Measurements from ENCODE around the gene MED10. TPM values are rescaled to one million over a fixed set of nuclear protein-coding genes. Genes with fewer than 3 reads are reported as not detected.

MED10 gene
- total RNA-seq, 1 donor from 2014 or later: 49.3 TPM

- H3K9me3 ChIP-seq (ENCODE audit: insufficient read depth, low read depth, low read length): no peaks in the 10 kb centered on the region
- TF ChIP-seq EZH2 (IDR thresholded peaks at IDR 0.05; ENCODE audit: insufficient read depth, low read length): no peak
- DNase-seq (ENCODE audit: low read depth) (peak; percentile 65), FAIRE-seq (no peak)
- no peak overlapping the region for H3K4me3 Mint-ChIP-seq (ENCODE audit: unreplicated experiment)
- H3K4me1 Mint-ChIP-seq (ENCODE audit: low read depth, unreplicated experiment): peaks cover 27% of the 10 kb centered on the region
- H3K27ac Mint-ChIP-seq (ENCODE audit: unreplicated experiment): no peak overlapping the region
- no peak overlapping the region for H3K27ac ChIP-seq (ENCODE audit: low read depth, low read length)
- no peaks in the 10 kb centered on the region for H4K20me1 ChIP-seq (ENCODE audit: insufficient read depth, low read length)
- no peaks in the 10 kb centered on the region for H3K79me2 ChIP-seq (ENCODE audit: insufficient read depth, low read length)
- H3K36me3 ChIP-seq (ENCODE audit: insufficient read depth, low read length): no peaks in the 10 kb centered on the region
- H2AFZ ChIP-seq (ENCODE audit: low read depth, low read length): no peak overlapping the region
- no peaks in the 10 kb centered on the region for H3K36me3 Mint-ChIP-seq (ENCODE audit: low read depth, unreplicated experiment)
- H3K9ac ChIP-seq (ENCODE audit: low read length): no peak overlapping the region
- H3K4me2 ChIP-seq (ENCODE audit: low read length): no peak overlapping the region
- no peaks in the 10 kb centered on the region for H3K27me3 ChIP-seq (ENCODE audit: insufficient read depth, low read length)
- H3K9me3 Mint-ChIP-seq (ENCODE audit: unreplicated experiment): peaks cover 6% of the 10 kb centered on the region
- peaks cover 10% of the 10 kb centered on the region for H3K27me3 Mint-ChIP-seq (ENCODE audit: low read depth, unreplicated experiment)
- no peak overlapping the region for H3K4me3 ChIP-seq (ENCODE audit: insufficient read depth, low read depth, low read length)
- H3K4me1 ChIP-seq (ENCODE audit: insufficient read depth, low read length): no peaks in the 10 kb centered on the region
Observed at GRCh38 chr5:6399980-6400910, 21.9 kb upstream of the MED10 start.

GRCh38 chr5:6398570-6399230 lies 20.4 kb upstream of the MED10 start:
- no peak for DNase-seq (ENCODE audit: low read depth)
- Mint-ChIP-seq H3K36me3 (ENCODE audit: low read depth, unreplicated experiment) (no peaks in the 10 kb centered on the region), H3K4me1 (ENCODE audit: low read depth, unreplicated experiment) (peaks cover 21% of the 10 kb centered on the region), H3K27ac (ENCODE audit: unreplicated experiment) (no peak overlapping the region), H3K9me3 (ENCODE audit: unreplicated experiment) (peaks cover 10% of the 10 kb centered on the region), H3K27me3 (ENCODE audit: low read depth, unreplicated experiment) (peaks cover 21% of the 10 kb centered on the region), H3K4me3 (ENCODE audit: unreplicated experiment) (no peak overlapping the region)
- Histone ChIP-seq H3K4me3 (ENCODE audit: insufficient read depth, low read depth, low read length) (no peak overlapping the region), H3K9me3 (ENCODE audit: insufficient read depth, low read depth, low read length) (no peaks in the 10 kb centered on the region), H3K36me3 (ENCODE audit: insufficient read depth, low read length) (no peaks in the 10 kb centered on the region), H3K4me2 (ENCODE audit: low read length) (no peak overlapping the region), H3K79me2 (ENCODE audit: insufficient read depth, low read length) (no peaks in the 10 kb centered on the region), H3K4me1 (ENCODE audit: insufficient read depth, low read length) (no peaks in the 10 kb centered on the region), H3K27me3 (ENCODE audit: insufficient read depth, low read length) (no peaks in the 10 kb centered on the region), H2AFZ (ENCODE audit: low read depth, low read length) (no peak overlapping the region), H4K20me1 (ENCODE audit: insufficient read depth, low read length) (no peaks in the 10 kb centered on the region), H3K9ac (ENCODE audit: low read length) (no peak overlapping the region), H3K27ac (ENCODE audit: low read depth, low read length) (no peak overlapping the region)
- FAIRE-seq: no peak
- no peak for TF ChIP-seq CTCF (IDR thresholded peaks at IDR 0.05; ENCODE audit: insufficient read depth, low read depth, low read length)
- no peak for TF ChIP-seq EZH2 (IDR thresholded peaks at IDR 0.05; ENCODE audit: insufficient read depth, low read length)

GRCh38 chr5:6397536-6398269 lies 19.4 kb upstream of the MED10 start:
- Mint-ChIP-seq H3K4me1 (ENCODE audit: low read depth, unreplicated experiment) (peaks cover 12% of the 10 kb centered on the region), H3K27ac (ENCODE audit: unreplicated experiment) (no peak overlapping the region), H3K9me3 (ENCODE audit: unreplicated experiment) (peaks cover 18% of the 10 kb centered on the region), H3K4me3 (ENCODE audit: unreplicated experiment) (no peak overlapping the region), H3K27me3 (ENCODE audit: low read depth, unreplicated experiment) (peaks cover 26% of the 10 kb centered on the region), H3K36me3 (ENCODE audit: low read depth, unreplicated experiment) (no peaks in the 10 kb centered on the region)
- H3K79me2 ChIP-seq (ENCODE audit: insufficient read depth, low read length): no peaks in the 10 kb centered on the region
- no peak for FAIRE-seq
- no peaks in the 10 kb centered on the region for H3K4me1 ChIP-seq (ENCODE audit: insufficient read depth, low read length)
- no peak overlapping the region for H3K9ac ChIP-seq (ENCODE audit: low read length)
- DNase-seq (ENCODE audit: low read depth): no peak
- no peak overlapping the region for H3K4me3 ChIP-seq (ENCODE audit: insufficient read depth, low read depth, low read length)
- no peaks in the 10 kb centered on the region for H4K20me1 ChIP-seq (ENCODE audit: insufficient read depth, low read length)
- H3K36me3 ChIP-seq (ENCODE audit: insufficient read depth, low read length): no peaks in the 10 kb centered on the region
- no peak overlapping the region for H3K27ac ChIP-seq (ENCODE audit: low read depth, low read length)
- no peaks in the 10 kb centered on the region for H3K9me3 ChIP-seq (ENCODE audit: insufficient read depth, low read depth, low read length)
- no peaks in the 10 kb centered on the region for H3K27me3 ChIP-seq (ENCODE audit: insufficient read depth, low read length)
- TF ChIP-seq CTCF (IDR thresholded peaks at IDR 0.05; ENCODE audit: insufficient read depth, low read depth, low read length): no peak
- no peak for TF ChIP-seq EZH2 (IDR thresholded peaks at IDR 0.05; ENCODE audit: insufficient read depth, low read length)
- no peak overlapping the region for H2AFZ ChIP-seq (ENCODE audit: low read depth, low read length)
- no peak overlapping the region for H3K4me2 ChIP-seq (ENCODE audit: low read length)
